GM21526 (cell line): Measurements from ENCODE around the gene KIF26B.

Experiments used
- ATAC-seq: cut with Tn5 transposase; IDR thresholded peaks from one replicate; pipeline ENCODE4 v1.9.1; 2021; ENCODE audit warnings: moderate library complexity; ENCODE audit not compliant: unreplicated experiment, low FRiP score

KIF26B gene

GRCh38 chr1:245270972-245271371 lies 116.2 kb downstream of the KIF26B start:
- ATAC-seq: no peak

- no peak for ATAC-seq
These were observed 117.9 kb downstream of the KIF26B start for GRCh38 chr1:245272676-245273075.

- no peak for ATAC-seq
These were observed 121.7 kb downstream of the KIF26B start for GRCh38 chr1:245276445-245276844.

- ATAC-seq: no peak
These were observed 122.5 kb downstream of the KIF26B start for GRCh38 chr1:245277276-245277675.

- no peak for ATAC-seq
These were observed 124.1 kb downstream of the KIF26B start for GRCh38 chr1:245278846-245279245.

- ATAC-seq: no peak
These were observed 124.6 kb downstream of the KIF26B start for GRCh38 chr1:245279346-245279745.

- no peak for ATAC-seq
These were observed 128.2 kb downstream of the KIF26B start for GRCh38 chr1:245283001-245283400.

GRCh38 chr1:245285168-245285567 lies 130.4 kb downstream of the KIF26B start:
- ATAC-seq: no peak

GRCh38 chr1:245288796-245289195 lies 134.0 kb downstream of the KIF26B start:
- ATAC-seq: no peak

- no peak for ATAC-seq
These were observed 136.1 kb downstream of the KIF26B start for GRCh38 chr1:245290836-245291235.

- no peak for ATAC-seq
These were observed 136.6 kb downstream of the KIF26B start for GRCh38 chr1:245291351-245291750.

GRCh38 chr1:245292141-245292540 lies 137.4 kb downstream of the KIF26B start:
- ATAC-seq: no peak

- ATAC-seq: no peak
These were observed 137.8 kb downstream of the KIF26B start for GRCh38 chr1:245292553-245292952.

GRCh38 chr1:245294020-245294419 lies 139.2 kb downstream of the KIF26B start:
- ATAC-seq: no peak

- no peak for ATAC-seq
These were observed 144.0 kb downstream of the KIF26B start for GRCh38 chr1:245298781-245299180.

- ATAC-seq: no peak
These were observed 146.4 kb downstream of the KIF26B start for GRCh38 chr1:245301162-245301580.

- no peak for ATAC-seq
These were observed 147.1 kb downstream of the KIF26B start for GRCh38 chr1:245301921-245302320.

GRCh38 chr1:245304698-245305097 lies 149.9 kb downstream of the KIF26B start:
- no peak for ATAC-seq

GRCh38 chr1:245306020-245306419 lies 151.2 kb downstream of the KIF26B start:
- ATAC-seq: no peak

GRCh38 chr1:245306628-245307410 lies 152.0 kb downstream of the KIF26B start:
- ATAC-seq: no peak

- no peak for ATAC-seq
These were observed 156.1 kb downstream of the KIF26B start for GRCh38 chr1:245310571-245311531.
